CD4-positive, alpha-beta T cell (primary cell): ENCODE results near the gene ZC3H10. TPM values are rescaled to one million over a fixed set of nuclear protein-coding genes. Genes with fewer than 3 reads are reported as not detected.

Source experiments
- ATAC-seq: fragments of 200-7000 bp; cut with Tn5 transposase; one replicate; pipeline ENCODE4 v1.10.0; 2022; ENCODE audit warnings: mild to moderate bottlenecking; ENCODE audit not compliant: poor library complexity
- CTCF ChIA-PET: fragments of 350-600 bp; sonication (Branson Sonifier 250); formaldehyde crosslinking; loops from one replicate; lab custom pipeline; 2021; ENCODE audit warnings: antibody characterized with exemption, inconsistent platforms; lab: Charles Lee
- POLR2A ChIA-PET: fragments of 350-600 bp; sonication (Branson Sonifier 250); formaldehyde crosslinking; loops from one replicate; lab custom pipeline; 2021; ENCODE audit warnings: antibody characterized with exemption, inconsistent platforms; lab: Charles Lee
- DNase-seq, 14 experiments: peaks; one replicate each; pipeline ENCODE4 v3.0.0-alpha.2; 2013 to 2020; ENCODE audit warnings: mixed read lengths in 2 of 14
- H3K27ac ChIP-seq, 2 donors: one replicate each; pipeline versions ENCODE4 v1.5.1 to v1.7.0; 2013; ENCODE audit warnings: low read length in 2 of 2, low read depth in 1 of 2, mild to moderate bottlenecking in 1 of 2
- H3K27me3 ChIP-seq, 2 experiments: 1 replicate in 1 of 2; 2 replicates in 1 of 2; pipeline versions ENCODE4 v1.6.1 to v1.7.0; 2013; ENCODE audit warnings: low read length in 2 of 2, control low read depth in 1 of 2, mild to moderate bottlenecking in 1 of 2, moderate library complexity in 1 of 2; ENCODE audit not compliant: insufficient read depth in 2 of 2, control insufficient read depth in 1 of 2
- H3K36me3 ChIP-seq: one replicate; pipeline ENCODE4 v1.6.1; 2013; ENCODE audit warnings: low read length, control low read depth; ENCODE audit not compliant: insufficient read depth
- H3K4me1 ChIP-seq: one replicate; pipeline ENCODE4 v1.6.1; 2013; ENCODE audit warnings: low read length, control low read depth; ENCODE audit not compliant: insufficient read depth
- H3K4me3 ChIP-seq: one replicate; pipeline ENCODE4 v1.5.1; 2013; ENCODE audit warnings: mild to moderate bottlenecking, low read length, moderate library complexity
- H3K9me3 ChIP-seq, 2 experiments: 1 replicate in 1 of 2; 2 replicates in 1 of 2; pipeline versions ENCODE4 v1.6.1 to v1.7.0; 2013; ENCODE audit warnings: low read length in 2 of 2, mild to moderate bottlenecking in 2 of 2, control low read depth in 1 of 2, moderate library complexity in 1 of 2; ENCODE audit not compliant: control insufficient read depth in 1 of 2, insufficient read depth in 1 of 2
- H3K27ac Mint-ChIP-seq: one replicate; pipeline ENCODE4 v1.8.0; 2020; ENCODE audit warnings: mixed read lengths
- H3K27me3 Mint-ChIP-seq: one replicate; pipeline ENCODE4 v1.8.0; 2021; ENCODE audit warnings: mixed read lengths
- H3K36me3 Mint-ChIP-seq: one replicate; pipeline ENCODE4 v1.8.0; 2021; ENCODE audit warnings: low read depth, mixed read lengths
- H3K4me1 Mint-ChIP-seq: one replicate; pipeline ENCODE4 v1.8.0; 2021; ENCODE audit warnings: low read depth, mixed read lengths
- H3K4me3 Mint-ChIP-seq: one replicate; pipeline ENCODE4 v1.8.0; 2020; ENCODE audit warnings: mild to moderate bottlenecking, mixed read lengths
- H3K9me3 Mint-ChIP-seq: one replicate; pipeline ENCODE4 v1.8.0; 2020; ENCODE audit warnings: mixed read lengths
- CTCF ChIP-seq: fragments of 200-600 bp; IDR thresholded peaks from one replicate; pipeline ENCODE4 v1.8.0; 2022; ENCODE audit warnings: antibody characterized with exemption, mild to moderate bottlenecking
- intact Hi-C, 2 experiments: fragments of 100-400 bp; cut with DNase I in 1 of 2; cut with micrococcal nuclease in 1 of 2; formaldehyde crosslinking; loops; one replicate each; pipeline versions ENCODE4 v1.15.1 to v1.9.0; 2023 to 2025; cut with DNase I, micrococcal nuclease
- total RNA-seq, 174 experiments: library from RNA in 2 of 174; stranded (reverse) in 2 of 174; gene quantifications; one replicate each; pipeline ENCODE4 v1.2.3 and lab custom pipeline; 2021 to 2026

The ZC3H10 gene
- total RNA-seq, 2 experiments from 2014 or later = 6.3 to 8.9 TPM

- DNase-seq (no peak), ATAC-seq (no peak)
- Mint-ChIP-seq H3K27ac (peak overlapping the region; percentile 100), H3K4me3 (peak overlapping the region; percentile 69), H3K27me3 (no peaks in the 10 kb centered on the region), H3K4me1 (peaks cover 46% of the 10 kb centered on the region), H3K36me3 (peaks cover 77% of the 10 kb centered on the region), H3K9me3 (no peaks in the 10 kb centered on the region)
- peaks cover 58% of the 10 kb centered on the region for H3K36me3 ChIP-seq
- intact Hi-C loops = loop anchor here (10.0 kb wide), 2 partner anchors 282 to 372 kb away; partner anchors contain the start of gene DNAJC14 (in 1 of the 2)
- no peak for TF ChIP-seq CTCF
- no peaks in the 10 kb centered on the region for H3K9me3 ChIP-seq
- no peak overlapping the region for H3K27ac ChIP-seq
- ChIA-PET POLR2A (interaction anchor here (0.9 to 2.0 kb wide), 3 partner anchors 10 to 60 kb away, joined by 3 to 22 read pairs (median 3); partner anchors contain the start of genes ESYT1, RPL41 and ZC3H10), CTCF (interaction anchor here (1.1 to 1.6 kb wide), 4 partner anchors 10 to 151 kb away, joined by 3 to 4 read pairs (median 4); partner anchors contain the start of genes ANKRD52 and ZC3H10)
- H3K4me1 ChIP-seq = peaks cover 36% of the 10 kb centered on the region
- no peak overlapping the region for H3K4me3 ChIP-seq
- no peaks in the 10 kb centered on the region for H3K27me3 ChIP-seq
Observed at GRCh38 chr12:56107242-56107641, 10.8 kb upstream of the ZC3H10 start.

DNA sequence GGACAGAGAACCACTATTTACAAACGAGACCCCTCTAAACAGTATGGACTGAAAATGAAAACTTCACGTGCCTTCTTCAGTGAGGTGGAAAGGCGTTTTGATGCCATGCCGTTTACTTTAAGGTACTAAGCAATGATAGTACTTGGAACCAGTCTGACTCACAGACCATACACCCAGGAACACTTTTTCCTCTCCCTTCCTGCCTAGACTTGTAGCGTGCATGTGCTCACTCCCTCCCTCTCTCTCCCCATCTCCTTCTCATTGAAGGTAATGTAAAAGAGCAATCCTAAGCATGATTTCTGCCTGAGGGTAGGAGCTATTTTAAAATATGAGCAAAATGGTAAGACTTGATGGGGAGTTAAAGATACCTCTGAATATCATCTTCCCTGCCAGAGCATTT is 7.5 kb upstream of the ZC3H10 start:
- Mint-ChIP-seq H3K9me3 (no peaks in the 10 kb centered on the region), H3K27ac (no peak overlapping the region), H3K36me3 (peaks cover 82% of the 10 kb centered on the region), H3K27me3 (no peaks in the 10 kb centered on the region), H3K4me1 (peaks cover 16% of the 10 kb centered on the region), H3K4me3 (no peak overlapping the region)
- DNase-seq (no peak), ATAC-seq (no peak)
- Histone ChIP-seq H3K36me3 (peaks cover 67% of the 10 kb centered on the region), H3K27me3 (no peaks in the 10 kb centered on the region), H3K4me1 (peaks cover 12% of the 10 kb centered on the region), H3K4me3 (no peak overlapping the region), H3K9me3 (no peaks in the 10 kb centered on the region), H3K27ac (no peak overlapping the region)
- no peak for TF ChIP-seq CTCF
- ChIA-PET CTCF (interaction anchor here (0.7 to 1.0 kb wide), 2 partner anchors 79 to 111 kb away, joined by 3 to 4 read pairs; partner anchors contain the start of genes RNF41 and SMARCC2), POLR2A (no interaction called here)
- intact Hi-C loops = loop anchor here in 1 of 2 experiments (10.0 kb wide), 1 partner anchor 484 kb away; no protein-coding TSS in a partner anchor

- H3K27me3 ChIP-seq = no peaks in the 10 kb centered on the region
- H3K27ac Mint-ChIP-seq = peak overlapping the region; percentile 94
- ATAC-seq (no peak), DNase-seq (no peak)
- no peak overlapping the region for H3K4me3 ChIP-seq
- H3K27ac ChIP-seq = no peak overlapping the region
- H3K4me1 ChIP-seq = peaks cover 25% of the 10 kb centered on the region
- ChIA-PET CTCF (no interaction called here), POLR2A (no interaction called here)
- intact Hi-C loops = loop anchor here in 1 of 2 experiments (10.0 kb wide), 1 partner anchor 481 kb away; no protein-coding TSS in a partner anchor
- H3K27me3 Mint-ChIP-seq = no peaks in the 10 kb centered on the region
- peaks cover 76% of the 10 kb centered on the region for H3K36me3 Mint-ChIP-seq
- no peak for TF ChIP-seq CTCF
- H3K4me1 Mint-ChIP-seq = peaks cover 21% of the 10 kb centered on the region
- H3K36me3 ChIP-seq = peaks cover 44% of the 10 kb centered on the region
- no peaks in the 10 kb centered on the region for H3K9me3 Mint-ChIP-seq
- H3K9me3 ChIP-seq = no peaks in the 10 kb centered on the region
- peak overlapping the region; percentile 64 for H3K4me3 Mint-ChIP-seq
Observed at GRCh38 chr12:56114084-56114483, 4.0 kb upstream of the ZC3H10 start.
